ENCODE results near the gene ST8SIA5.

- TF ChIP-seq CTCF (conservative IDR thresholded peaks at IDR 0.05; ENCODE audit: low read depth, low read length) (no peak), POLR2A (IDR thresholded peaks at IDR 0.05; ENCODE audit: low read depth, low read length) (no peak), USF2 (IDR thresholded peaks at IDR 0.05; ENCODE audit: low read depth, low read length) (no peak), FOS (IDR thresholded peaks at IDR 0.05; ENCODE audit: low read depth, low read length) (no peak), MXI1 (IDR thresholded peaks at IDR 0.05; ENCODE audit: borderline replicate concordance, low read depth, low read length) (no peak), SMC3 (IDR thresholded peaks at IDR 0.05; ENCODE audit: low read depth, low read length) (no peak)
These were observed 16.8 kb downstream of the ST8SIA5 start for GRCh38 chr18:46740046-46740445.
